SW480 (cell line): ENCODE results near the gene ALG2.

Source experiments
- DNase-seq: peaks from one replicate; pipeline ENCODE4 v3.0.0-alpha.2; 2016; ENCODE audit warnings: low spot score

Gene ALG2

GRCh38 chr9:99192786-99193465 lies 28.8 kb downstream of the ALG2 start:
- no peak for DNase-seq

DNA sequence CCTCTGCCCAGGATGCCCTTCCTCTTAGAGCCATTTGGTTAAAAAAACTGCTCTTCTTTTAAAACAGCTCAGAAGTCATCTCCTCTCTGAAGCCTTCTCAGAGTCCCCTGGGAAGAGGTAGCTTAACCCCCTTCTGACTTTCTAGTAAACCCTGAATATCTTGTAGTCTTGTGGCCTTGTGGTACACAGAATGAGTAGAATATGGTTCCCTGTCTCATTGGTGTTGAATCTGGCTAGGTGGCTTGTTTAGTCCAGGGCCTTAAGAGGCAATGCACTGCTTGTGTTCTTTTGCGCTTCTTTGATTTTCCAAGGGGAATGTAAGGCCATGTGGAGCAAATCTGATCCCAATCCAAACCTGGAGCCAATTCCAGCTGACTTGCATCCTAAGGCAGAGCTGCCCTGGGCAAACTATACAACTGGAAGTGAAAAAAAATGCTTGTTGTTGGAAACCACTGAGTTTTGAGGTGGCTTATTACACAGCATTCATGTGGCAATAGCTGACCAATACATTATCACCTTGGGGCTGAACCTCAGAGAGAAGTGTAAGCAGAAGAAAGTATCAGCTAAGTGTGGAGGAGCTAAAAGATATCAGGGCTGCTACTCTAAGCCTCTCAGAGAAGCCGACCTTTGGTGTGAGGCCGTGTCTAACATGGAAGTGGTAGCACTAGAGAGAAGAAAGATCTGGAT lies 31.0 kb downstream of the ALG2 start:
- DNase-seq: no peak

DNA sequence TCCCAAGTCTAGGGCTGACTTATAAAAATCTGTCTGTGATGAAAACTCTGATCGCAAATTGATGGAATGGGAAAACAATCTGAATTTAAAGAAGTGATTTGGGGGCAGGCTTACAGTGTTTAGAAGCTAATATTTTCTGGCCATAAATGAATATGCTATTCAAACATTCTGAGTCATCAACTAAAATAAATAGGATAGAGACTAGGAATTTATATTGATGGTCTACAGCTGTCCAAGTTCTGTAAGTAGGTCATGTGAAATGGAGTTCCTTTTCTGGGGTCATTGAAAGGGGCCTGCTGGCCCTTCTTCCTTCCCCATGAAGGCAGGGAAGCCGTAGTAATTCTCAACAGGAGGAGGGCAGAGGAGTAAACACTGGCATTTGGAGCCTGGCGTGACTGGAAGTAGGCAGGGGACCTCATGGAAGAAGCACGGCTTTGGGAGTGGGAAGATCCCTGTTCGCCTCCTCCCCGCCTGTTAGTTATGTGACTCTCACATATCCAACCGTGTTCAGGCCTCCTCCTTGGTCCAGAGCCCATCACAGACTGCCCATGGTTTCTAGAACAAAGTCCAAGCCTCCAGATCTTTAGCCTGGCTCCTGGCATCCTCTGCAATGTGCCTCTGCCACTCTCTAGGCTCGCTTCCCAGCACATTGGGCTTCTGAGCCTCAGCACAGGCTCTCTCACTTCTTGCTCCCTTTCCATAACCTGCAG lies 31.7 kb downstream of the ALG2 start:
- DNase-seq: no peak

DNA sequence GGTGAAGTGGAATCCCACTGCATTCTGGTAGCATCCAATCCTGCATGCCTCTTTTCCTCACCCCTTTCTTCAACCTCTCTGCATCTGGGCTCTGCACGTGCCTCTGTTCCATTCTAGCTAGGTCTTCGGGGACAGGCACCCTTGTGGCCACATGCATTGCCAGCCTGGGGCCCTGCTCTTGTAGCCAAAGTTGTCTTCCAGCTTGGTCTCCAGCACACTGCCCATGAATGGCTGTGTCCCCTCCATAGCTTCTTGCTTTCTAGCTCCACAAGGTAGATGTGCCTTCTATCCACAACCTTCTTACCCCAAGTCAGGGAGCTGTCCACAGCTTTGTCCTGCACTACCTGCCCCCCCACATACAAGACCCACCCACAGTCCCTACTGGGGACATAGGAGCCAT lies 32.6 kb downstream of the ALG2 start:
- no peak for DNase-seq

DNA sequence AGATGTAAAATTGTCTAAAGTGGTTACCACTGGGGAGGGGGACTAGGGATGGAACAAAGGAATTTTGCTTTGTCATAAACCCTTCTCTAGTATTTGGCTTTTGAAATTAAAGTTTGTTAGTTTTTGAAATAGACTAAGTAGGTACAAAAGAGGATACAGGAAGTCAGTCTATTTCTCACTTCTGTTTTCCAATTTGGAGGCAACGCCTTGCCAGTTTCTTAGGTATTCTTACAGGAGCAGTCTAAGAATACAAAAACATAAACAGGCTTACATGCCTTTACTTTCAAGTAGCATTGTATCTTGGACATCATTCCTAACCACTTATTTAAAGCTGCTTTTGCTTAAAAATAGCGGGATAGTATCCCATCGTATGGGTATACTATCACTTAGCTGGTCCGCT lies 34.4 kb downstream of the ALG2 start:
- DNase-seq: no peak

DNA sequence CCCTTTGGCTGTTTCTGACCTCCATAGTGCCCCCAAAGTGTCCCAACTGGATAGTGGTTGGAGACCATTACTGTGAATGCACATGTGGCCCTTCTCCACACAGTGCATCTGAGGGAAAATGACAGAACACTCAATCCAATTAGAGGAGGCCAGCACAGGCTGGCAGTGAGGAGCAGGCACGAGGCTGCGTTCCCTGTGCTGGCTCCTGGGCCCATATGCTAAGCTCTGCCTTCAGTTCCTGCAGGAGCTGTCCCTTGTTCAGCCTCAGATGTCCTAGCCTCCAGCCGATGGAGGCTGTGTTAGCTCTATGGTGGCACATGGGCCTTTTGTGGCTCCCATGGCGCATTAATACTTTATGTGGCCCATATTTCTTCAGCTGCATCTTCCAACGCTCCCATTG lies 35.8 kb downstream of the ALG2 start:
- no peak for DNase-seq

DNA sequence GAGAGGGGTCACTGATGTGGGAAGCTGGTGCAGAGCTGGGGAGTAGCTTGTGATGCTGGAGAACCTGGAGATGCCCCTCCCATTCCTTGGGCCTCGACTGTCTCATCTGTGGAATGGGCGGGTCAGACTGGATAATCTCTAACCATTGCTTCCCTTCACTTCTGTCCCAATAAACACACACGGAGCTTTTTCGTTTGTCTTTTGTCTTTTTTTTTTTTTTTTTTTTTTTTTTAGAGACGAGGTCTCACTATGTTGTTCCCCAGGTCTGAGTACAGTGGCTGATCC lies 36.5 kb downstream of the ALG2 start:
- no peak for DNase-seq

DNA sequence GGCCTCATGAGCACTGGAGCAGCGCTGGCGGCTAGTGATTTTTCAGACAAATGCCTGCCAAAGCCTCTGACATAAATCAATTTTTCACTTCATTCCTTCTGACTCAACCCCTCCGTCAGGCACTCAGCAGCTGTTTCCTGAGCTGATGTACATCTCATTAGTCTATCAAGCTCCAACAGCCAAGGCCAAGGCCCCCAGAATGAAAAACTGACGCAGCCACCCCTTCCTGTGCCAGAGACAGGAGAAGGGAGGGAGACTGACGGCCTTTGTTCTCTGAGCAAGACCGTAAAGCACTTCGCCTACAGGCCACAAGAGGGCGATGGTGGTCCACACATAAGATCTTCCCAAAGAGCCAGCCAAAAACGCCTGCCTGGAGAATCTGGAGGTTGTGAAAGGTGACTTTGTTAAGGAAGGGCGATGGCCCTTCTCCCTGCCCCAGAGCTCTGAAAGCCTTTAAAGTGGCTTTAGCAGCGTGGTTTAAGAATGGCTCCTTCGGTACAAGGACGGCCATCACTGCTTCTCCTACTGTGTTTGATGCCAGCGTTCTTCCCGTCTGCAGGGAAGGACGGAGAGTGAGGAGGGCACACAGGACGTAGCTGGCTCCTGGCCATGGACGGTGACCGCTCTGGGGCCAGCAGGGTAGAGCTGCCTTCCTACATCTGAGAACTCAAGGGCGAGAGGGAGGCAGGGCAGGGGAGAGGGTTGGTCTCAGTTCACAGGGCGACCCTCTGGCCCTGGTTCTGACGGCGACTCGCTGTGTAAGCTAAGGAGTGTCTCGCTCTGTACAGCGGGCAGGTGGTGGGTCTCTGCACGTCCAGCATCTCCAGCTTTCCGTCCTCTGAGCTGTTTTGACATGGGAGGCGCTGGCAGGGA lies 37.0 kb downstream of the ALG2 start:
- DNase-seq: peak; percentile 79

GRCh38 chr9:99184110-99184474 lies 37.6 kb downstream of the ALG2 start:
- DNase-seq: no peak

GRCh38 chr9:99183616-99184015 lies 38.1 kb downstream of the ALG2 start:
- DNase-seq: no peak

DNA sequence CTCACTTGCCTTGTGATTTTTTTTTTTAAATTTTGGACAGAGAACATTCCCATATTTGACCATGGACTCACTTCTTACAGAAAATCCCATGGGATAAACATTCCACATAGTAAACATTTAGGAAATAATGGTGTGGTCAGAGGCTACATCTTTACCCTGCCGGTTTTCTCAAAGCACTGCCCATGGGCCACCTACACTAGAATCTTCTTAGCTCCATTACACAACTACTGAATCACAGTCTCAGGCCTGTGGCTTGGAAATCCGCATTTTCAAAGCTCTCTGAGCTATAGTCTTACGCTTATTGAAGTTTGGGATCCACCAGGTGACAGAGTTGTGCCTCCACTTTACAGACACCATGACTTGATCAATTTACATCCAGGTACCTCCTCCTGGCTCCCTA lies 39.4 kb downstream of the ALG2 start:
- DNase-seq: no peak

DNA sequence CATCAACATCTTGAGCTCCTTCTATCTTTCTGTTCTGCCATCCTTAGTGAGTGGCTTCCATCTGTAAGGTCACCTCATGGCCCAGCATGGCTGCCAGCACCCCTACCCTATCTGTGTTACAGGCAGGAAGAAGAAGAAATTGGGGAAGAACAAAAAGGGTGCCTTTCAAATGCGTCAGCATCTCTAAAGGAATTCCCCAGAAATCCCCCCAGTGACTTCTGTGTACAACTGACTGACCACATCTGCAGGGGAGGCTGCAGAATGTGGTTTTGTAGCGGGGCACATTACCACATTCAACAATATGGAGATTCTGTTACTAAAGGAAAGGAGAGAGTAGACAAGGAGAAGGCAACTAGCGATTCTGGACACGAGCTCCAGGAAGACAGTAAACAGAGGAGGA lies 40.1 kb downstream of the ALG2 start:
- no peak for DNase-seq

- DNase-seq: no peak
Measured at GRCh38 chr9:99181206-99181605, 40.5 kb downstream of the ALG2 start.

DNA sequence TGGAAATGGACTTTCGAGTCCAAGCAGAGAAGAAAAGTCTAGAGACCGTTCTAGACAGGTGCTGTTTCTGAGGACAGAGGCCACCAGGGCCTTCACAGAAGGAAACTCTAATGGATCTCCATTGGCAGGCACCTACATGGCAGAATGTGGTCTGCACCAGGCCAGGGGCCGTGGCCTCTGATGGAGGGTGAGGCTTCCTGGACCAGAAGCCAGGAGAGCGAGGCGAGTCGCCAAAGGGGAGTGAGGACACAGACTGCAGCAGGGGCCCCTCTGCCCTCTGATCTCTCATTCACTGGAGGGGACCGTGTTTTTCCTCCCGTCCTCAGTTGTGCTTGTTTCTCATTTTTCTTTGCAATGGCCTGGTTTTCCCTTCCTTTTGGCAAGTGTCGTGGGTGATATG lies 41.1 kb downstream of the ALG2 start:
- DNase-seq: no peak

- no peak for DNase-seq
Measured at GRCh38 chr9:99180199-99180598, 41.5 kb downstream of the ALG2 start.

DNA sequence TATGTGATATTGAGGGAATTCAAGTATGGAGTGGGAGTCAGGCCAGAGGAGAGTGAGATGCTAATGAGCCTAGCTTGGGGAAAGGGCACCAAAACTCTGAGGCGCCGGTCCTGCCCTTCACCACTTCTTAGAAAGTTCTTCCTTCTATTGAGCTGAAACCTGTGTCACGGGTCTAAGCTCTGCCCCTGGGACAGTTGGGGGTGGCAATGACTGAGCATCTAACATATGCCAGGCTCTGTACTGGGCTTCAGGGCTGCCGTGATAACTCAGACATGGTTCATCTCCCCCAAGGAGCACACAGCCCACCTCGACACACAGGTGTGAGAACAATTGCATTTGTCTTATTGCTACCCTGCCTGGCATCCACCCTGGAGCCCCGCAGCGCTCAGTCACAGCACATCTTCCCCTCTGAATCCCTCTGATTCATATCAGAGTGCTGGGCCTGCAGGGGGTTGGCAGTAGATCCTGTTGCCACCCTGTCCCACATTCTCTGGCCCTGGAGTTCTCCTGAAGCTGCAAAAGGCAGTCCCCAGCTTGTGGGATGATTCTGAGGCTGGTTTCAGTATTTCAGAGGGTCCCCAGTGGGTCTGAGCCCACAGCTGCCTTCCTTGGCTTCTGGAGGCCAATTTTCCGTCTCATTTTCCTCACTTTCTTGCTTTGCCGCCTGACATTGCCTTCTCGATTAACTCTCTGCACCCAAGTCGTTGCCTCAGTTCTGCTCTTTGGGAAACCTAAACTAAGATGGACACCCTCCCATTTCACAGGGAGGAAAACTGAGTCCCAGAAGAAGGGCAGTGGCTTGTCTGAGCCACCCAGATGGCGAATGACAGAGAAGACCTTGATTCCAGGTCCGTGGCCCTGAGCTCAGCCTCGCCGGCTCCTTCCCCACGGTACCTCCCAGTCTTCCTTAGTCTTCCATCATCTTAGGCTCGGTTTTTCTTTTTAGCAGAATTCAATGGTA lies 42.5 kb downstream of the ALG2 start:
- DNase-seq: no peak

- no peak for DNase-seq
Measured at GRCh38 chr9:99177576-99178366, 44.0 kb downstream of the ALG2 start.

- DNase-seq: no peak
Measured at GRCh38 chr9:99176527-99177013, 45.2 kb downstream of the ALG2 start.

DNA sequence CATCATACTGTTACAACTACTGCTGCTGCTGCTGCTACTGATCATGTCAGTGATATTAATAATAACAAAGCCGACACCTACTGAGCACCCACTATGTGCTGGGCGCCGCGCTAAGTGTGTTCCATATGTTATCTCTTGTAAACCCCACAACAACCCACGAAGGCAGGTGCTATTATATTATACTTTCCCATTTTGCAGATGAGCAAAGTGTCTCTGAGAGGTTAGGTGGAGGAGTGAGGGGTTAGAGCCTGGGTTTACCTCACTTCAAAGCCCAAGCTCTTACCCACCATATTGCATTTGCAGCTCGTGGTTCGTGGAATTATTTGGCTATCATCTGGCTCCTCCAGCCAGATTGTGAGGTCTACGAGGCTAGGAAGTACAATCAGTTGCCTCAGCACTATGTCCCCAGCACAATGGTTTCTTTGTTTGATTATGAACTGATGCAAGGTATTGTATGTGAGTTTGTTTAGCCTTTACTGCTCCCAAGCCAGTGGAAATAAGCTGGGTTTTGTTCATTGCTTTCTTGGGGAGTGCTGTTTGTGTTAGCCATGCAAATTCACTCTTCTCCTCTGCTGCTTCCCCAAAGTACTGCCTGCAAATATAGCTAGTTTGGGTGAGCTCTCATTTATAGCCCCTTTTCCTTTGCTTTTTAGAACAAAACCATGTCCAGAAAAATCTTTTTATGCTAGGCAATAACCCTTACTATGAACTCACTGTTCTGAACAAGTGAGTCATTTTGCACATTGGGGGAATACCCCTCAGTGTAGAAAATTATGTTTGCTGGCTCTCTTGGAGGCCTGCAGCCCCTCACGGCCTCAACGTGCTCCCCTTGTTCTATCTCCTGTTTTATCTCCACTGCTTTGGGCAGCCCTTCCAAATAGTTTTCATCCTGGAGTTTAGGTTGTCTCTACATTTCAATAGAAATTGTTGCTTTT lies 47.9 kb downstream of the ALG2 start:
- DNase-seq: peak; percentile 78
